Measurements from ENCODE around the gene BCL11B.

Gene BCL11B

GRCh38 chr14:99169776-99170356 lies 102.1 kb downstream of the BCL11B start:
- in situ Hi-C loops (cut with MboI; ENCODE audit: low sequenced_read_pairs): no loop called here

GRCh38 chr14:99168330-99168729 lies 103.7 kb downstream of the BCL11B start:
- in situ Hi-C loops (cut with MboI; ENCODE audit: low sequenced_read_pairs): no loop called here

GRCh38 chr14:99166506-99166905 lies 105.5 kb downstream of the BCL11B start:
- in situ Hi-C loops (cut with MboI; ENCODE audit: low sequenced_read_pairs): no loop called here

DNA sequence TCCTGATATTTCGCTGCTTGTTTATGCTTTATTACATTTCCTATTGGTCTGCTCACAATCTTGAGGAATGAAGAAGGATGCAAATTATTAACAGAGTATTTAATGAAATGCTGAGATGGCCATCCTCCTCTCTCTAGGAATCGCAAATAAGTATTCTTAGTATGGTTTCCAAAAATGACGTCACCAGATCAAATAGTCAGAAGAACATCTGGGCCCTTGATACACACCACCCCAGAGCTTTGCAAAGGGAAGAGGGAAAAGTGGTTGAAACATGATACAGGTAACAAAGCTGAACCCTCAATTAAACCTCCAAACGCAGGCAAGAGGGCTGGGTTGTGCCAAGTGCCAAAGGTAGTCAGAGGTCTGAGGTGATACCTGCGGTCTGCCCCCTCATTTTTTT lies 107.3 kb downstream of the BCL11B start:
- in situ Hi-C loops (cut with MboI; ENCODE audit: low sequenced_read_pairs): no loop called here

DNA sequence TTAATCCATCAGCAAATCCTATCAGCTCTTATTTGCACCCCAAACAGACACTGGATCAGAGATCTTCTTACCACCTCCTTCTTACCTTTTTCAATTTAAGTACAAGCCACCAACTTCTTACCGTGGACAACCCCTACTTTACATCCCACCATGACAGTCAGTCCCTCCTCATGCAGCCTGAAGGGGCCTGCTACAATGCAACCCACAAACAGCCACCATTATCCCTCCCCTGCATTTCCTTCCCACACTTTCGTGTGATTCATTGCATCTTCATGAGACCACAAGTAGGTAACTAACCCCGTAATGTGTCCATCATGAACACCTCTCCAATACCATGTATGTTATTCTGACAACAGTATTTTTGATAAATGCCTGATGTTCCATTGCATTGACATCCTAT lies 108.6 kb downstream of the BCL11B start:
- in situ Hi-C loops (cut with MboI; ENCODE audit: low sequenced_read_pairs): no loop called here

- in situ Hi-C loops (cut with MboI; ENCODE audit: low sequenced_read_pairs): no loop called here
Observed at GRCh38 chr14:99159341-99160340, 112.4 kb downstream of the BCL11B start.

DNA sequence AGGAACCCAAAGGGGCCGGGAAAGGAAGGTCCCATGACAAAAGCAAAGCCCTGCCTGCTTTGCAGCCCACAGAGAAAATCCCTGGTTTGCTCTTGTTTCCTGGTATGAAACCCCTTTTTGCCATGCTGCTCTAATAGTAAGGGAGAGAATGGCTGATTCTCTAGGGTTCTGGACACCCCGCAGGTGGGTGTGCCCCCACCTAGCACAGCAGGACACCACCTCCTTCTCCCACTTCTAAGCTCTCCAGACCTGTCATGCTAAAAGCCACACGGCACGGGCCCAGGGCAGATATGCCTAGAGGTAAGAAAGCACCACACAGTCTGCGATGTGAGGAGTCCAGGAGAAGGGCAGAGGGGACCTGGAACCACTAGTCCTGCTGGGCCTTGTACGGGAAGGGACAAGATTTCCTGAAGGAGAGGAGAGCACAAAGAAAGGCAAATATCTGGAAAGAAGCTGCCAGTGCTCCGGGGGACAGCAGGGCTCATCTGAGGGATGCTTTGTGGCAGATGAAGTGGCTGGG lies 113.3 kb downstream of the BCL11B start:
- in situ Hi-C loops (cut with MboI; ENCODE audit: low sequenced_read_pairs): no loop called here

GRCh38 chr14:99158150-99158549 lies 113.8 kb downstream of the BCL11B start:
- in situ Hi-C loops (cut with MboI; ENCODE audit: low sequenced_read_pairs): no loop called here

DNA sequence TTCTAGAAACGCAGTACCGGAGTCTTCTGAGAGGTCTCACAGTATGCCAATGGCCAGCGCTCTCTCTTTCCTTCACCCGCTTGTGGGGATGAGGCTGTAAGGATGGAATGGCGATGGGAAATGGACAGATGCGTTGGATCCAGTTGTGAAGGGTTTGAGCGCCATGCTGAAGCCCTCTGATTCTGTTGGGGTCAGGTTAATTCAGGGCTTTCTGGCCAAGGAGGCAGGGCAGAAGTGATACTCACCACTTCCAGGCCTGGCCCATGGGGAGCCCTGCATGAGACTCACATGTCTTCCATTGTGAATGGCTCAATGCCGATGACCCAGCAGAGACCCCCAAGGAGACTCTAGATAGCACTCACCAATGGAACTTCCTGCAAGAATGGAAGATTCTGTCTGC lies 114.3 kb downstream of the BCL11B start:
- in situ Hi-C loops (cut with MboI; ENCODE audit: low sequenced_read_pairs): no loop called here

DNA sequence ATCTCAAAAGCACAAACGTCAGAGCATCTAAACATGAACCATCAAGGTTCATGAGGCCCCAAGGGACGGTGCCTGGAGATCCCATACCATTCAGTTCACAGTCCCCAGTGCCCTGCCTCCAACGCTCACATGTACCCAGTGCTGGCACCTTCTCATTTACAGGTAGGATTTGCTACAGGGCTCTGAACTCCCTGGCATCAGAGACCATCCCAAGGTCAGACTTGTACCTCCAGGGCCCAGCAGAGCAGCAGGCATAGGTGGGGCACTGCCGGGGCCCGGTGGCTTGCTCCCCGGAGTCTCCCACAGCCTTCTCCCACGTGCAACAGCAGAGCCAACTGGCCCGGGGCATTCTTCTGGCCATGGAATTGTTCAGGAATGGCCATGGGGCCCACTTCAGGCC lies 114.8 kb downstream of the BCL11B start:
- in situ Hi-C loops (cut with MboI; ENCODE audit: low sequenced_read_pairs): no loop called here

DNA sequence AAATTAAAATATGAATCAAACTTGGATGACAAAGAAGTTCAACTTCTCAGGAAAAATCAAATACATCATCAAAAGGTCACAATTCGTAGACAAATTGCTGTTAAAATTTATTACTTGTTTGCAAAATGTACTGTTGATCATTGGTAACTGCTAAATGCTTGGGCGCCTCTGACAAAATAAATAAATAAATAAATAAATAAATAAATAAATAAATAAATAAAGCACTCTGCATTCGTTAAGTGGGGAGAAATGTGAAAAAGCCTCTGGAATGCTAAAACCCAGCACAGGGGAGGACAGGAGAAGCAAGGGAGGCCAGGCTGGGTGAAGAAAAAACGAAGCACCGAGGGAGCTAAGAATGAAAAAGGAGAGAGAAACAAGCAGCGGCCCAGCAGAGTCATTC lies 115.2 kb downstream of the BCL11B start:
- in situ Hi-C loops (cut with MboI; ENCODE audit: low sequenced_read_pairs): no loop called here

GRCh38 chr14:99156090-99156425 lies 115.9 kb downstream of the BCL11B start:
- in situ Hi-C loops (cut with MboI; ENCODE audit: low sequenced_read_pairs): no loop called here

DNA sequence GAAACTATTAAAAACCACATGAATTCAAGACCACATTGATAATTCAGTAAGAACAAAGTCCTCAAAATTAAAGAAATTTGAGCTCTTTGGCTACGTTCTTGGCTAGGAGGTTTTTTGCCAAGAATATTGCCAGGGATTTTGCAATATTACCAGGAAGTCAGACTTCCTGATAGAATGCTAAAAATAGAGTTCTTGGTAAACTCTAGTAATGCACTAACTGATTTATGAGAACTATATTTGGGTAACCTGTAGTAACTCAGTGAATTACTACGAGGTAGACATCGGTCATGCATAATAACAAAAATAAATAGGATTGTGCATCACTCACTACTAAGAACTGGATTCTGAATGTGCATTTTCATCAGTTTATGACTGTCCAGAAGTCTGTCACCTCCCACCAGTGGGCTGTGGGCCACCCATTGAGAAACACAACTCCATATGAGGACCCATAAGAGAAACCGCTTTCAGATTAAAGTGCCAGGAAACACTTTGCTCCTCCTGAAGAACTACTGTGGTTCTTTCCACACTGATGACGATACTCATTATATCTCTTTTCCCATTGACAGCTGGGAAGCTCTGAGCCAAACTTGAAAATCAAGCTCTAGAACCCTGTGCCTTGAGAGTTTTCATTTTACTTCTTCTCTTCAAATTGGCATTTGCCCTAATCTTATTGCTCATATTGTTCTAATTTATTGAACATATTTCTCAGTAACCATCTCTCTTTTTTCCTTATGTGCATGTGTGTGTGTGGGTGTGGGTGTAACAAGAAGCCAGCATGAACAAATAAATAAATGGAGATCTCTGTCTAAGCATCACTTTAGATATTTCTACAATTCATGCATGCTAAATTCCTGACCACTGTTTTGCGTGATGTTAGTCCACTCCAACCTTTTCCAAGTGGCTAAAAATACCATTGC lies 116.6 kb downstream of the BCL11B start:
- in situ Hi-C loops (cut with MboI; ENCODE audit: low sequenced_read_pairs): no loop called here

DNA sequence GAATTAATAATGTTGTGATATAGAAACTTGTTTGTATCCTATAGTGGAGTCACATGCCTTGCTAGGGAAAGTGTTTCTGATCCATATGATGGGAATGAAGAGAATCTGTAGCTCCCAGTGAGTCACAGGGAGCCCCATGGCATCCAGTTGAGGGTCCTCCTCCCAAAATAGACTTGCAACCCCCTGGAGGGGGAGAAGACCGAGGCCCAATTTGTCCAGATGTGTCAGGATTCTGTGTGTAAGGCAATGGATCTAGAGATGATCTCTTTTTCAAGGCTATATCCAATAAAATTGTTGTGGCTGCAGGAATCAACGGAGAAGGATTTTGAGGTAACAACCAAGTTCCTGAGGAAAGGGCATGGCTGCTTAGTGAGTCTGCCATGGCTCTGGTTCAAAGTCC lies 121.8 kb downstream of the BCL11B start:
- in situ Hi-C loops (cut with MboI; ENCODE audit: low sequenced_read_pairs): no loop called here

DNA sequence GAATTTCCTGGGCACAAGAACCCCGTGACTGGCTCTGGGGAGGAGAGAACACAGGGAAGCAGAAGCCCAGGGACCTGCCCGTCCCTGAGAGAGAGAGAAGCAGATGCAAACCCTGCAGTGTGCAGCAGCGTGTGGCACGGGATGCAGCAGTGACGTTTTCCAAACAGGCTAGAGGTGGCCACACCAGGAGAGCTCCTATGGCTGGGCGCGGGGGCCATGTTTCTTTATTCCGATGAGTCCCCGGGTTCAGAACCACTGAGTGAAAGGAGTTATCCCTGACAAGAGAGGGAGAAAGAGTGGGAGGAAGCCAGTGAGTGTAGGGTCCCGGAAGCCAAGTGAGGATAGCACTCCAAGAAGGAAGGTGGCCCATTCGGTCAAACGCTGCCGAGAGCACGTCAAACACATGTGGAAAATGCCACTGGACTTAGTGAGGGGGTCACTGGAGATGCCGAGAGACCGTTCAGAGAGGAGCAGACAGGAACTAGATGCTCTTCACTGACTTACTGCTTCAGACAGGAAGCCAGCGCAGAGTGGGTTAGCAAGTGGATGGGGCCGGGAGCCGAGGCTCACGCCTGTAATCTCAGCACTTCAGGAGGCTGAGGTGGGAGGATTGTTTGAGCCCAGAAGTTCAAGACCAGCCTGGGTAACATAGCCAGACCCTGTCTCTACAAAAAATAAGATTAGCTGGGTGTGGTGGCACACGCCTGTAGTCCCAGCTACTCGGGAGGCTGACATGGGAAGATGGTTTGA lies 123.0 kb downstream of the BCL11B start:
- in situ Hi-C loops (cut with MboI; ENCODE audit: low sequenced_read_pairs): no loop called here

- in situ Hi-C loops (cut with MboI; ENCODE audit: low sequenced_read_pairs): no loop called here
Observed at GRCh38 chr14:99148131-99148530, 123.9 kb downstream of the BCL11B start.

GRCh38 chr14:99147366-99147740 lies 124.6 kb downstream of the BCL11B start:
- in situ Hi-C loops (cut with MboI; ENCODE audit: low sequenced_read_pairs): no loop called here

GRCh38 chr14:99146616-99147365 lies 125.2 kb downstream of the BCL11B start:
- in situ Hi-C loops (cut with MboI; ENCODE audit: low sequenced_read_pairs): no loop called here

- in situ Hi-C loops (cut with MboI; ENCODE audit: low sequenced_read_pairs): no loop called here
Observed at GRCh38 chr14:99145307-99145706, 126.7 kb downstream of the BCL11B start.

- in situ Hi-C loops (cut with MboI; ENCODE audit: low sequenced_read_pairs): no loop called here
Observed at GRCh38 chr14:99143793-99144192, 128.2 kb downstream of the BCL11B start.

All from hTERT RPE-1 (cell line).